Esophagus squamous epithelium (tissue), 4 donors: ENCODE results near the gene LRRC71.

Experiments
- CTCF ChIP-seq, 6 experiments: fragments of 450-650 bp in 4 of 6; fragments of 200-600 bp in 2 of 6; sonication (generic) in 2 of 6; IDR thresholded peaks; one replicate each; pipeline ENCODE4 v1.5.1; 2016 to 2019; ENCODE audit warnings: antibody characterized with exemption in 6 of 6, mild to moderate bottlenecking in 4 of 6, moderate library complexity in 4 of 6
- POLR2A ChIP-seq, 4 donors: fragments of 450-650 bp; IDR thresholded peaks; one replicate each; pipeline ENCODE4 v1.6.1; 2017; ENCODE audit warnings: antibody characterized with exemption in 4 of 4, mild to moderate bottlenecking in 4 of 4, moderate library complexity in 3 of 4

- TF ChIP-seq CTCF (IDR thresholded peaks at IDR 0.05), result no peak
- TF ChIP-seq POLR2A (IDR thresholded peaks at IDR 0.05), result no peak
Measured at GRCh38 chr1:156881101-156881500, 39.3 kb upstream of the LRRC71 start.
